ENCODE data around the gene CDH23. TPM values are rescaled to one million over a fixed set of nuclear protein-coding genes. Genes with fewer than 3 reads are reported as not detected.

The CDH23 gene
- total and polyA plus RNA-seq, 2 of the 8 experiments (the other 6 are each of a cell fraction or from before 2014, with no cell fraction given), result 1.9 to 4.9 TPM

- Histone ChIP-seq H4K91ac (replicated peaks; ENCODE audit: insufficient read length, low read length) (no peak overlapping the region), H3K23me2 (ENCODE audit: low read depth, low read length) (no peaks in the 10 kb centered on the region; the same call in 1 of the 2 replicates), H3K79me2 (ENCODE audit: control insufficient read depth in 1 of 2, insufficient read depth in 2 of 2, low read length in 2 of 2) (no peaks in the 10 kb centered on the region), H3K27ac (ENCODE audit: low read depth, low read length) (no peak overlapping the region), H4K8ac (ENCODE audit: extremely low read depth, insufficient read depth, low read length) (no peak overlapping the region; the same call in 1 of the 2 replicates), H3K4me3 (ENCODE audit: extremely low read depth in 1 of 4, insufficient read depth in 2 of 4, low read depth in 3 of 4, low read length in 4 of 4) (no peak overlapping the region), H3K4me1 (replicated peaks in 1 of 4; ENCODE audit: control insufficient read depth in 3 of 4, insufficient read depth in 4 of 4, low read length in 3 of 4) (peaks cover 3 to 14% (median 9%) of the 10 kb centered on the region in 4 experiments), H4K20me1 (replicated peaks in 1 of 2; ENCODE audit: control insufficient read depth in 1 of 2, insufficient read depth in 2 of 2, low read length in 2 of 2) (no peaks in the 10 kb centered on the region), H2BK120ac (replicated peaks; ENCODE audit: low read depth, low read length) (no peak overlapping the region), H3K4me2 (ENCODE audit: insufficient read depth in 1 of 2, low read depth in 2 of 2, low read length in 2 of 2) (no peak overlapping the region), H2BK20ac (ENCODE audit: low read length) (0 out of 2 replicates have a peak overlapping the region, but pooled peaks have one; percentile 5), H2BK5ac (ENCODE audit: low read depth, low read length) (no peak overlapping the region), H3K23ac (ENCODE audit: insufficient read length) (no peak overlapping the region), H3K9ac (replicated peaks in 1 of 4; ENCODE audit: extremely low read depth in 1 of 4, low read depth in 3 of 4, low read length in 3 of 4) (no peak overlapping the region), H2BK15ac (ENCODE audit: low read length) (no peak overlapping the region), H2BK12ac (ENCODE audit: low read depth, low read length) (peak overlapping the region; percentile 27; the same call in 1 of the 2 replicates), H4K5ac (ENCODE audit: insufficient read length, low read depth, low read length) (no peak overlapping the region), H3K36me3 (ENCODE audit: control insufficient read depth in 2 of 4, insufficient read depth in 4 of 4, low read length in 3 of 4) (no peaks in the 10 kb centered on the region), H3K27me3 (replicated peaks in 1 of 4; ENCODE audit: control insufficient read depth in 3 of 4, extremely low read depth in 1 of 4, insufficient read depth in 3 of 4, low read length in 3 of 4) (no peaks in the 10 kb centered on the region), H3K56ac (replicated peaks; ENCODE audit: insufficient read length, low read depth, low read length) (no peak overlapping the region), H3K4ac (replicated peaks; ENCODE audit: insufficient read length, low read depth, low read length) (no peak overlapping the region), H3K79me1 (ENCODE audit: low read depth, low read length) (no peaks in the 10 kb centered on the region), H2AK5ac (ENCODE audit: low read depth, low read length) (no peak overlapping the region), H3K18ac (ENCODE audit: extremely low read depth, low read length) (no peak overlapping the region), H2AFZ (ENCODE audit: low read length) (no peak overlapping the region), H3K14ac (ENCODE audit: insufficient read length) (no peak overlapping the region), H3K9me3 (ENCODE audit: insufficient read depth in 2 of 2, low read depth in 1 of 2, low read length in 1 of 2) (no peaks in the 10 kb centered on the region)
- CTCF ChIA-PET (ENCODE audit: partially characterized antibody), result interaction anchor here (0.6 to 15.1 kb wide), 5 partner anchors 12 to 91 kb away, joined by 3 to 168 read pairs (median 4); no protein-coding TSS in a partner anchor
- POLR2A ChIA-PET (ENCODE audit: partially characterized antibody), result no interaction called here
- FAIRE-seq (no peak), DNase-seq (ENCODE audit: low read depth in 1 of 2, low spot score in 2 of 2) (no peak)
- WGBS, 2 experiments (ENCODE audit: extremely low coverage in 1 of 2, insufficient coverage in 1 of 2, insufficient read length in 1 of 2, insufficient replicate concordance in 2 of 2, low coverage in 1 of 2, low lambda C conversion rate in 2 of 2, missing lambda C conversion rate in 1 of 2), result 69% methylated on average over 1 of the region's 1 CpG; no CpG with 5 or more reads in 1 of the 2 experiments
- TF ChIP-seq E2F6 (IDR thresholded peaks at IDR 0.05) (0 out of 2 replicates have a peak, but pooled peaks have one; percentile 22), GTF2F1 (IDR thresholded peaks at IDR 0.05; ENCODE audit: borderline replicate concordance, low read depth, low read length) (no peak), PHF8 (conservative IDR thresholded peaks at IDR 0.05; ENCODE audit: low read depth, low read length) (no peak)
Measured at GRCh38 chr10:71555724-71556119, 159.0 kb downstream of the CDH23 start.
